A549 (cell line): Measurements from ENCODE around the gene PPP4R4.

Experiments
- CHD2 ChIP-seq: fragments of 150-350 bp; IDR thresholded peaks from 2 replicates; pipeline ENCODE4 v1.6.1; 2014; ENCODE audit warnings: low read length; ENCODE audit not compliant: partially characterized antibody
- CTCF ChIP-seq: fragments of >200 bp; sonication (Bioruptor Twin); formaldehyde crosslinking; IDR thresholded peaks from 3 replicates; pipeline ENCODE4 v1.5.1; 2016
- JUN ChIP-seq, 2 experiments: fragments of >200 bp; sonication (Bioruptor Twin); formaldehyde crosslinking; IDR thresholded peaks; 2 replicates in 1 of 2; 3 replicates in 1 of 2; pipeline ENCODE4 v1.6.1; 2016 to 2017
- JUNB ChIP-seq: fragments of >200 bp; sonication (Bioruptor Twin); formaldehyde crosslinking; IDR thresholded peaks from 2 replicates; pipeline ENCODE4 v1.6.1; 2016
- POLR2A ChIP-seq: IDR thresholded peaks from 2 replicates; pipeline ENCODE4 v1.6.1; 2012; ENCODE audit warnings: mild to moderate bottlenecking, low read length
- SREBF2 ChIP-seq: fragments of 450-650 bp; IDR thresholded peaks from 2 replicates; pipeline ENCODE4 v1.6.1; 2014; ENCODE audit warnings: mild to moderate bottlenecking, moderate library complexity

- TF ChIP-seq CTCF (no peak), POLR2A (no peak), JUN (IDR thresholded peaks at IDR 0.05) (no peak), JUNB (no peak), SREBF2 (no peak), CHD2 (no peak)
Measured at GRCh38 chr14:94164685-94165431, 9.3 kb upstream of the PPP4R4 start.
